ENCODE data around the gene MYOCD. TPM values are rescaled to one million over a fixed set of nuclear protein-coding genes. Genes with fewer than 3 reads are reported as not detected.

The MYOCD gene
- total and polyA plus RNA-seq, 2 donors = 0.05 to 0.80 TPM

GRCh38 chr17:12656354-12656753 is 9.3 kb upstream of the MYOCD start:
- H3K9me3 ChIP-seq (ENCODE audit: control insufficient read depth in 2 of 2, insufficient read depth in 1 of 2, low read length in 1 of 2) = no peaks in the 10 kb centered on the region
- no peaks in the 10 kb centered on the region for H3K4me1 ChIP-seq (ENCODE audit: control insufficient read depth in 2 of 2, insufficient read depth in 2 of 2, low read length in 2 of 2)
- no peaks in the 10 kb centered on the region for H3K36me3 ChIP-seq (ENCODE audit: control insufficient read depth in 2 of 2, insufficient read depth in 2 of 2, low read length in 1 of 2)
- no peak overlapping the region for H3K4me3 ChIP-seq (ENCODE audit: low read length in 2 of 2)
- H3K27ac ChIP-seq (ENCODE audit: low read depth in 1 of 2, low read length in 1 of 2) = no peak overlapping the region
- whole genome bisulfite sequencing = 92% methylated on average over 2 of the region's 2 CpGs
- no peak for DNase-seq (ENCODE audit: low read depth in 6 of 9, low spot score in 9 of 9)
- no peaks in the 10 kb centered on the region for H3K27me3 ChIP-seq (ENCODE audit: control insufficient read depth in 2 of 2, insufficient read depth in 1 of 2, low read length in 1 of 2)

GRCh38 chr17:12659500-12659899 is 6.2 kb upstream of the MYOCD start:
- WGBS = 93% methylated on average over 1 of the region's 1 CpG
- H3K27me3 ChIP-seq (ENCODE audit: control insufficient read depth in 2 of 2, insufficient read depth in 1 of 2, low read length in 1 of 2) = peaks cover 2 to 8% of the 10 kb centered on the region in 2 donors
- no peak overlapping the region for H3K4me3 ChIP-seq (ENCODE audit: low read length in 2 of 2)
- H3K9me3 ChIP-seq (ENCODE audit: control insufficient read depth in 2 of 2, insufficient read depth in 1 of 2, low read length in 1 of 2) = no peaks in the 10 kb centered on the region
- DNase-seq (ENCODE audit: low read depth in 6 of 9, low spot score in 9 of 9) = no peak
- no peaks in the 10 kb centered on the region for H3K36me3 ChIP-seq (ENCODE audit: control insufficient read depth in 2 of 2, insufficient read depth in 2 of 2, low read length in 1 of 2)
- no peak overlapping the region for H3K27ac ChIP-seq (ENCODE audit: low read depth in 1 of 2, low read length in 1 of 2)
- no peaks in the 10 kb centered on the region for H3K4me1 ChIP-seq (ENCODE audit: control insufficient read depth in 2 of 2, insufficient read depth in 2 of 2, low read length in 2 of 2)

GRCh38 chr17:12664252-12664651 is 1.4 kb upstream of the MYOCD start:
- Histone ChIP-seq H3K27me3 (ENCODE audit: control insufficient read depth in 2 of 2, insufficient read depth in 1 of 2, low read length in 1 of 2) (peaks cover 11 to 35% of the 10 kb centered on the region in 2 donors), H3K4me3 (ENCODE audit: low read length in 2 of 2) (no peak overlapping the region)
- no peak for DNase-seq (ENCODE audit: low read depth in 6 of 9, low spot score in 9 of 9)

GRCh38 chr17:12664894-12665262 is 812 bp upstream of the MYOCD start:
- no peak for DNase-seq (ENCODE audit: low read depth in 6 of 9, low spot score in 9 of 9)
- H3K4me3 ChIP-seq (ENCODE audit: low read length in 2 of 2) = peak overlapping the region in 1 of 2 donors; percentile 8
- no peak overlapping the region for H3K27ac ChIP-seq (ENCODE audit: low read depth in 1 of 2, low read length in 1 of 2)
- H3K9me3 ChIP-seq (ENCODE audit: control insufficient read depth in 2 of 2, insufficient read depth in 1 of 2, low read length in 1 of 2) = no peaks in the 10 kb centered on the region
- 20% methylated on average over 11 of the region's 11 CpGs for WGBS
- peaks cover 11 to 35% of the 10 kb centered on the region in 2 donors for H3K27me3 ChIP-seq (ENCODE audit: control insufficient read depth in 2 of 2, insufficient read depth in 1 of 2, low read length in 1 of 2)
- no peaks in the 10 kb centered on the region for H3K36me3 ChIP-seq (ENCODE audit: control insufficient read depth in 2 of 2, insufficient read depth in 2 of 2, low read length in 1 of 2)
- H3K4me1 ChIP-seq (ENCODE audit: control insufficient read depth in 2 of 2, insufficient read depth in 2 of 2, low read length in 2 of 2) = no peaks in the 10 kb centered on the region

More at GRCh38 chr17:12664252-12664651, 1.4 kb upstream of the MYOCD start:
- WGBS = 80% methylated on average over 11 of the region's 11 CpGs
- no peaks in the 10 kb centered on the region for H3K4me1 ChIP-seq (ENCODE audit: control insufficient read depth in 2 of 2, insufficient read depth in 2 of 2, low read length in 2 of 2)
- no peaks in the 10 kb centered on the region for H3K36me3 ChIP-seq (ENCODE audit: control insufficient read depth in 2 of 2, insufficient read depth in 2 of 2, low read length in 1 of 2)
- H3K27ac ChIP-seq (ENCODE audit: low read depth in 1 of 2, low read length in 1 of 2) = no peak overlapping the region
- H3K9me3 ChIP-seq (ENCODE audit: control insufficient read depth in 2 of 2, insufficient read depth in 1 of 2, low read length in 1 of 2) = no peaks in the 10 kb centered on the region

- 85% methylated on average over 6 of the region's 6 CpGs for WGBS
Measured at GRCh38 chr17:12666718-12667117, 1.0 kb downstream of the MYOCD start.

GRCh38 chr17:12667299-12667958 is 1.7 kb downstream of the MYOCD start:
- H3K9me3 ChIP-seq (ENCODE audit: control insufficient read depth in 2 of 2, insufficient read depth in 1 of 2, low read length in 1 of 2) = no peaks in the 10 kb centered on the region
- no peaks in the 10 kb centered on the region for H3K36me3 ChIP-seq (ENCODE audit: control insufficient read depth in 2 of 2, insufficient read depth in 2 of 2, low read length in 1 of 2)
- DNase-seq (ENCODE audit: low read depth in 6 of 9, low spot score in 9 of 9) = peak in 1 of 9 donors; percentile 2
- no peaks in the 10 kb centered on the region for H3K4me1 ChIP-seq (ENCODE audit: control insufficient read depth in 2 of 2, insufficient read depth in 2 of 2, low read length in 2 of 2)
- no peak overlapping the region for H3K4me3 ChIP-seq (ENCODE audit: low read length in 2 of 2)
- no peak overlapping the region for H3K27ac ChIP-seq (ENCODE audit: low read depth in 1 of 2, low read length in 1 of 2)
- 28% methylated on average over 9 of the region's 9 CpGs for whole genome bisulfite sequencing
- H3K27me3 ChIP-seq (ENCODE audit: control insufficient read depth in 2 of 2, insufficient read depth in 1 of 2, low read length in 1 of 2) = peaks cover 11 to 35% of the 10 kb centered on the region in 2 donors

More at GRCh38 chr17:12666718-12667117, 1.0 kb downstream of the MYOCD start:
- DNase-seq (ENCODE audit: low read depth in 6 of 9, low spot score in 9 of 9) = no peak
- H3K4me3 ChIP-seq (ENCODE audit: low read length in 2 of 2) = no peak overlapping the region
- no peaks in the 10 kb centered on the region for H3K9me3 ChIP-seq (ENCODE audit: control insufficient read depth in 2 of 2, insufficient read depth in 1 of 2, low read length in 1 of 2)
- peaks cover 11 to 35% of the 10 kb centered on the region in 2 donors for H3K27me3 ChIP-seq (ENCODE audit: control insufficient read depth in 2 of 2, insufficient read depth in 1 of 2, low read length in 1 of 2)
- no peak overlapping the region for H3K27ac ChIP-seq (ENCODE audit: low read depth in 1 of 2, low read length in 1 of 2)
- H3K4me1 ChIP-seq (ENCODE audit: control insufficient read depth in 2 of 2, insufficient read depth in 2 of 2, low read length in 2 of 2) = no peaks in the 10 kb centered on the region
- H3K36me3 ChIP-seq (ENCODE audit: control insufficient read depth in 2 of 2, insufficient read depth in 2 of 2, low read length in 1 of 2) = no peaks in the 10 kb centered on the region

GRCh38 chr17:12671906-12672305 is 6.2 kb downstream of the MYOCD start:
- Histone ChIP-seq H3K36me3 (ENCODE audit: control insufficient read depth in 2 of 2, insufficient read depth in 2 of 2, low read length in 1 of 2) (no peaks in the 10 kb centered on the region), H3K9me3 (ENCODE audit: control insufficient read depth in 2 of 2, insufficient read depth in 1 of 2, low read length in 1 of 2) (no peaks in the 10 kb centered on the region), H3K27ac (ENCODE audit: low read depth in 1 of 2, low read length in 1 of 2) (no peak overlapping the region), H3K27me3 (ENCODE audit: control insufficient read depth in 2 of 2, insufficient read depth in 1 of 2, low read length in 1 of 2) (peaks cover 0 to 4% of the 10 kb centered on the region in 2 donors), H3K4me1 (ENCODE audit: control insufficient read depth in 2 of 2, insufficient read depth in 2 of 2, low read length in 2 of 2) (no peaks in the 10 kb centered on the region), H3K4me3 (ENCODE audit: low read length in 2 of 2) (no peak overlapping the region)
- DNase-seq (ENCODE audit: low read depth in 6 of 9, low spot score in 9 of 9) = no peak
- WGBS = 89% methylated on average over 2 of the region's 2 CpGs

- Histone ChIP-seq H3K27me3 (ENCODE audit: control insufficient read depth in 2 of 2, insufficient read depth in 1 of 2, low read length in 1 of 2) (no peaks in the 10 kb centered on the region), H3K27ac (ENCODE audit: low read depth in 1 of 2, low read length in 1 of 2) (no peak overlapping the region), H3K4me1 (ENCODE audit: control insufficient read depth in 2 of 2, insufficient read depth in 2 of 2, low read length in 2 of 2) (no peaks in the 10 kb centered on the region), H3K36me3 (ENCODE audit: control insufficient read depth in 2 of 2, insufficient read depth in 2 of 2, low read length in 1 of 2) (no peaks in the 10 kb centered on the region), H3K4me3 (ENCODE audit: low read length in 2 of 2) (no peak overlapping the region), H3K9me3 (ENCODE audit: control insufficient read depth in 2 of 2, insufficient read depth in 1 of 2, low read length in 1 of 2) (no peaks in the 10 kb centered on the region)
- DNase-seq (ENCODE audit: low read depth in 6 of 9, low spot score in 9 of 9) = no peak
- WGBS = 87% methylated on average over 2 of the region's 2 CpGs
Measured at GRCh38 chr17:12672947-12673346, 7.3 kb downstream of the MYOCD start.

- 94% methylated on average over 3 of the region's 3 CpGs for WGBS
- H3K4me1 ChIP-seq (ENCODE audit: control insufficient read depth in 2 of 2, insufficient read depth in 2 of 2, low read length in 2 of 2) = no peaks in the 10 kb centered on the region
- no peaks in the 10 kb centered on the region for H3K27me3 ChIP-seq (ENCODE audit: control insufficient read depth in 2 of 2, insufficient read depth in 1 of 2, low read length in 1 of 2)
- no peaks in the 10 kb centered on the region for H3K9me3 ChIP-seq (ENCODE audit: control insufficient read depth in 2 of 2, insufficient read depth in 1 of 2, low read length in 1 of 2)
- no peaks in the 10 kb centered on the region for H3K36me3 ChIP-seq (ENCODE audit: control insufficient read depth in 2 of 2, insufficient read depth in 2 of 2, low read length in 1 of 2)
- H3K27ac ChIP-seq (ENCODE audit: low read depth in 1 of 2, low read length in 1 of 2) = no peak overlapping the region
- H3K4me3 ChIP-seq (ENCODE audit: low read length in 2 of 2) = no peak overlapping the region
- DNase-seq (ENCODE audit: low read depth in 6 of 9, low spot score in 9 of 9) = no peak
Measured at GRCh38 chr17:12673788-12674187, 8.1 kb downstream of the MYOCD start.

All from thymus (tissue), 11 donors.